Measurements from ENCODE around the gene CD86. TPM values are rescaled to one million over a fixed set of nuclear protein-coding genes. Genes with fewer than 3 reads are reported as not detected.

CD86 gene
- total RNA-seq, 1 donor from 2014 or later = not detected

- no peak for TF ChIP-seq CTCF (IDR thresholded peaks at IDR 0.05; ENCODE audit: insufficient read depth, low read length, poor library complexity, severe bottlenecking)
- DNase-seq (ENCODE audit: low read depth) = no peak
- no peaks in the 10 kb centered on the region for H3K36me3 ChIP-seq (ENCODE audit: control insufficient read depth, insufficient read depth, low read length)
- no peaks in the 10 kb centered on the region for H3K27me3 ChIP-seq (ENCODE audit: control insufficient read depth, insufficient read depth, low read length)
- H3K4me3 ChIP-seq (ENCODE audit: low read depth, low read length) = no peak overlapping the region
Measured at GRCh38 chr3:122102191-122102935, 47.2 kb downstream of the CD86 start.

DNA sequence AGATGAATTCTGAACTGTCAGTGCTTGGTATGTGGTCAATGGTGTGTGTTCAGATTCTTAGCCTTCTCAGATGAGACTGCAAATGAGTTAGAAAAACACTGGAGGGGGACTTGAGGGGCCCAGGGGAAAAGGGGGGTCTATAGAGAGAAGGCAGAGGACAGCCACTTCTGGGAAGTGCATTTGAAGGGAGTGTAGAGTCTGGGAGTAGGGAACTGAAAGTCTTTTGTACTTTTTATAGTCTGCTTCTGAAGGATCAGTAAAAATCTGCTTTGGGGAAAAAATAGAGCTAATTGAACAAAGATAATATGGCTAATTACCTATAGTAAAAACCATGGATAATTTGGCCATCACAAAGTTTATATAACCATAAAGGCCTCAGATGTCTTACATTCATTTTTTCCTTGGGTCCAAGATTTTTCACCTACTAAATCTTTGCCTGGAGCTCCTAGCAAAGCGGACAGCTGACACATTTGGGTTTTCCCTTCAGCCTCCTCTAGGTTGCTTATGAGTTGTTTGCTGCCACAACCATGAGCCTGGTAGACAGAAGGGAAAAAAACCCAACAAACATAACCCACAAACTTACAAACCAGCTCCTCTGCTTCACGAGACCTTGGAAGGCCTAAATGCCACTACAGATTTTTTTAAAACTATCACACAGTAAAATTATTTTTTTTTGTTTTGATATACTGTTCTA, 48.8 kb downstream of the CD86 start:
- Histone ChIP-seq H3K36me3 (ENCODE audit: control insufficient read depth, insufficient read depth, low read length) (no peaks in the 10 kb centered on the region), H3K4me3 (ENCODE audit: low read depth, low read length) (no peak overlapping the region), H3K27me3 (ENCODE audit: control insufficient read depth, insufficient read depth, low read length) (no peaks in the 10 kb centered on the region)
- no peak for DNase-seq (ENCODE audit: low read depth)
- no peak for TF ChIP-seq CTCF (IDR thresholded peaks at IDR 0.05; ENCODE audit: insufficient read depth, low read length, poor library complexity, severe bottlenecking)

DNA sequence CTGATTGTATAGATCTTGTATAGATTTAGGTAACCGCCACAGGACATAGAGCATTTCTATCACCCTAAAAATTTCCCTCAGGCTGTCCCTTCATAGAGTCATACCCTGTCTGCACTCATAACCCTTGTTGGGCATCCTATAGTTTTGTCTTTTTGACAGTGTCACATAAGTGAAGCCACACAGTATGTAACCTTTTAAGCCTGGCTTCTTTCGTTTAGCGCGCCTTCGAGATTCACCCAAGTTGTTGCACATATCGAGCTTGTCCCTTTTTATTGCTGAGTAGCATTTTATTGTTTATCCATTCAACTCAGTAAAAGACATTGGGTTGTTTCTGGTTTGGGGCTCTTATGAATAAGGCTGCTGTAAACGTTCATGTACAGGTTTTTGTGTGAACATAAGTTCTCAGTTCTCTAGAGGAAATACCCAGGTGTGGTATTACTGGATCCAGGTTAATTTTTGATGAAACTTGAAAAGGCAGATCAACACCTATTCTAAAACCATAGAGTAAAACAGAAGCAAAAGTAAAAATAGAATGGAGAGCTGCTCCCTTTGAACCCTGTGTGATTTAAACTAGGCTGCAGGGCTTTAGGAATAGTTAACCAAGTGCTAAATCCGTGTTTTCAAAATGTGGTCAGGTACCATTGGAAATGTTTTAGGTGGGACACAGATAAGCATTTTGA, 49.5 kb downstream of the CD86 start:
- TF ChIP-seq CTCF (IDR thresholded peaks at IDR 0.05; ENCODE audit: insufficient read depth, low read length, poor library complexity, severe bottlenecking) = no peak
- Histone ChIP-seq H3K36me3 (ENCODE audit: control insufficient read depth, insufficient read depth, low read length) (no peaks in the 10 kb centered on the region), H3K27me3 (ENCODE audit: control insufficient read depth, insufficient read depth, low read length) (no peaks in the 10 kb centered on the region), H3K4me3 (ENCODE audit: low read depth, low read length) (no peak overlapping the region)
- DNase-seq (ENCODE audit: low read depth) = no peak

- DNase-seq (ENCODE audit: low read depth) = no peak
- H3K36me3 ChIP-seq (ENCODE audit: control insufficient read depth, insufficient read depth, low read length) = no peaks in the 10 kb centered on the region
- TF ChIP-seq CTCF (IDR thresholded peaks at IDR 0.05; ENCODE audit: insufficient read depth, low read length, poor library complexity, severe bottlenecking) = no peak
- H3K4me3 ChIP-seq (ENCODE audit: low read depth, low read length) = no peak overlapping the region
- H3K27me3 ChIP-seq (ENCODE audit: control insufficient read depth, insufficient read depth, low read length) = no peaks in the 10 kb centered on the region
Measured at GRCh38 chr3:122105626-122106025, 50.5 kb downstream of the CD86 start.

GRCh38 chr3:122107171-122107570, 52.0 kb downstream of the CD86 start:
- H3K36me3 ChIP-seq (ENCODE audit: control insufficient read depth, insufficient read depth, low read length) = no peaks in the 10 kb centered on the region
- H3K27me3 ChIP-seq (ENCODE audit: control insufficient read depth, insufficient read depth, low read length) = no peaks in the 10 kb centered on the region
- no peak for TF ChIP-seq CTCF (IDR thresholded peaks at IDR 0.05; ENCODE audit: insufficient read depth, low read length, poor library complexity, severe bottlenecking)
- no peak for DNase-seq (ENCODE audit: low read depth)
- H3K4me3 ChIP-seq (ENCODE audit: low read depth, low read length) = no peak overlapping the region

Measured in kidney epithelial cell (primary cell).